WTC11 (cell line): ENCODE results near the gene GRM5. TPM values are rescaled to one million over a fixed set of nuclear protein-coding genes. Genes with fewer than 3 reads are reported as not detected.

Source experiments
- ATAC-seq: fragments of 200-7000 bp; cut with Tn5 transposase; 2 replicates; pipeline ENCODE4 v1.10.0; 2021; ENCODE audit warnings: mild to moderate bottlenecking, moderate library complexity
- CTCF ChIA-PET: fragments of 300-600 bp; sonication (Branson Sonifier 250); formaldehyde crosslinking; loops from one replicate; lab custom pipeline; 2021; ENCODE audit warnings: antibody characterized with exemption; lab: Charles Lee
- POLR2A ChIA-PET: fragments of 350-600 bp; sonication (Branson Sonifier 250); formaldehyde crosslinking; loops from one replicate; lab custom pipeline; 2021; ENCODE audit warnings: antibody characterized with exemption; lab: Charles Lee
- DNase-seq: peaks from one replicate; pipeline ENCODE4 v3.0.0; 2021; ENCODE audit warnings: low spot score
- H3K27ac Mint-ChIP-seq: 2 replicates; pipeline ENCODE4 v1.8.0; 2021; ENCODE audit warnings: mixed read lengths
- H3K27me3 Mint-ChIP-seq: 2 replicates; pipeline ENCODE4 v1.8.0; 2021; ENCODE audit warnings: low read depth, mild to moderate bottlenecking, moderate library complexity, mixed read lengths
- H3K36me3 Mint-ChIP-seq: 2 replicates; pipeline ENCODE4 v1.8.0; 2021; ENCODE audit warnings: mixed read lengths
- H3K4me1 Mint-ChIP-seq: 2 replicates; pipeline ENCODE4 v1.8.0; 2022; ENCODE audit warnings: mixed read lengths
- H3K4me3 Mint-ChIP-seq: 2 replicates; pipeline ENCODE4 v1.8.0; 2021; ENCODE audit warnings: mild to moderate bottlenecking, moderate library complexity, mixed read lengths
- H3K9me3 Mint-ChIP-seq: 2 replicates; pipeline ENCODE4 v1.8.0; 2021; ENCODE audit warnings: mixed read lengths
- ATF1 ChIP-seq: sonication (generic); formaldehyde crosslinking; IDR thresholded peaks from 2 replicates; pipeline ENCODE4 v1.8.1; 2023; ENCODE audit warnings: mild to moderate bottlenecking, moderate library complexity, missing genetic modification reagents
- CBFB ChIP-seq: sonication (generic); formaldehyde crosslinking; IDR thresholded peaks from 2 replicates; pipeline ENCODE4 v1.8.1; 2022; ENCODE audit warnings: mild to moderate bottlenecking, low read depth, missing genetic modification reagents
- CREM ChIP-seq: sonication (generic); formaldehyde crosslinking; IDR thresholded peaks from 2 replicates; pipeline ENCODE4 v1.8.1; 2022; ENCODE audit warnings: mild to moderate bottlenecking, missing genetic modification reagents, moderate library complexity
- E2F4 ChIP-seq: sonication (generic); formaldehyde crosslinking; IDR thresholded peaks from 2 replicates; pipeline ENCODE4 v1.8.1; 2022; ENCODE audit warnings: low read depth, mild to moderate bottlenecking, moderate library complexity, missing genetic modification reagents, borderline replicate concordance
- ELF4 ChIP-seq: sonication (generic); formaldehyde crosslinking; IDR thresholded peaks from 2 replicates; pipeline ENCODE4 v1.8.1; 2022; ENCODE audit warnings: low read depth, mild to moderate bottlenecking, moderate library complexity, missing genetic modification reagents
- EMX1 ChIP-seq: fragments of 250-450 bp; sonication (Bioruptor Pico); IDR thresholded peaks from 2 replicates; pipeline ENCODE4 v1.8.0; 2021; ENCODE audit warnings: mild to moderate bottlenecking
- IRF2 ChIP-seq: sonication (generic); formaldehyde crosslinking; IDR thresholded peaks from 2 replicates; pipeline ENCODE4 v1.8.0; 2022; ENCODE audit warnings: low read depth, missing genetic modification reagents, borderline replicate concordance
- JAZF1 ChIP-seq: fragments of 250-450 bp; sonication (Bioruptor Pico); IDR thresholded peaks from 2 replicates; pipeline ENCODE4 v1.9.0; 2021; ENCODE audit warnings: moderate library complexity, mild to moderate bottlenecking, inconsistent platforms
- JUN ChIP-seq: sonication (generic); formaldehyde crosslinking; IDR thresholded peaks from 2 replicates; pipeline ENCODE4 v1.8.0; 2023; ENCODE audit warnings: mild to moderate bottlenecking, missing genetic modification reagents
- MLX ChIP-seq: sonication (generic); formaldehyde crosslinking; IDR thresholded peaks from 2 replicates; pipeline ENCODE4 v1.8.1; 2023; ENCODE audit warnings: mild to moderate bottlenecking, missing genetic modification reagents, moderate library complexity
- NR2C2 ChIP-seq: sonication (generic); formaldehyde crosslinking; IDR thresholded peaks from 2 replicates; pipeline ENCODE4 v1.8.0; 2022; ENCODE audit warnings: mild to moderate bottlenecking, missing genetic modification reagents
- SOX15 ChIP-seq: fragments of 250-450 bp; sonication (Bioruptor Pico); IDR thresholded peaks from 2 replicates; pipeline ENCODE4 v1.9.0; 2021; ENCODE audit warnings: mild to moderate bottlenecking
- TP53 ChIP-seq: sonication (generic); formaldehyde crosslinking; IDR thresholded peaks from 2 replicates; pipeline ENCODE4 v1.8.1; 2023; ENCODE audit warnings: mild to moderate bottlenecking, missing genetic modification reagents
- ZNF138 ChIP-seq: sonication (generic); formaldehyde crosslinking; conservative IDR thresholded peaks from 2 replicates; pipeline ENCODE4 v1.8.1; 2022; ENCODE audit warnings: mild to moderate bottlenecking, moderate library complexity, missing genetic modification reagents
- ZNF263 ChIP-seq: sonication (generic); formaldehyde crosslinking; IDR thresholded peaks from 2 replicates; pipeline ENCODE4 v1.8.1; 2022; ENCODE audit warnings: low read depth, mild to moderate bottlenecking, moderate library complexity, missing genetic modification reagents
- ZNF396 ChIP-seq: fragments of 250-450 bp; sonication (Bioruptor Pico); IDR thresholded peaks from 2 replicates; pipeline ENCODE4 v1.8.0; 2021; ENCODE audit warnings: mild to moderate bottlenecking, moderate library complexity, borderline replicate concordance
- ZNF425 ChIP-seq: fragments of 250-450 bp; sonication (Bioruptor Pico); conservative IDR thresholded peaks from 2 replicates; pipeline ENCODE4 v1.9.0; 2021; ENCODE audit warnings: mild to moderate bottlenecking
- total RNA-seq: library from RNA; stranded (reverse); gene quantifications from 3 replicates; pipeline ENCODE4 v1.2.3, GENCODE V29; 2021
- TF ChIP-seq, protein P1 (sequence below): sonication (generic); formaldehyde crosslinking; IDR thresholded peaks from 2 replicates; pipeline ENCODE4 v1.8.0; 2022; ENCODE audit warnings: mild to moderate bottlenecking, missing genetic modification reagents
- TF ChIP-seq, protein P2 (sequence below): sonication (generic); formaldehyde crosslinking; conservative IDR thresholded peaks from 2 replicates; pipeline ENCODE4 v1.8.1; 2023; ENCODE audit warnings: mild to moderate bottlenecking, low read depth, missing genetic modification reagents, moderate library complexity
- TF ChIP-seq, protein P3 (sequence below): fragments of 250-450 bp; sonication (Bioruptor Pico); IDR thresholded peaks from 2 replicates; pipeline ENCODE4 v2.1.2; 2022; ENCODE audit warnings: mild to moderate bottlenecking, moderate library complexity

The GRM5 gene
- total RNA-seq, 1 experiment from 2014 or later, result 0.13 TPM

DNA sequence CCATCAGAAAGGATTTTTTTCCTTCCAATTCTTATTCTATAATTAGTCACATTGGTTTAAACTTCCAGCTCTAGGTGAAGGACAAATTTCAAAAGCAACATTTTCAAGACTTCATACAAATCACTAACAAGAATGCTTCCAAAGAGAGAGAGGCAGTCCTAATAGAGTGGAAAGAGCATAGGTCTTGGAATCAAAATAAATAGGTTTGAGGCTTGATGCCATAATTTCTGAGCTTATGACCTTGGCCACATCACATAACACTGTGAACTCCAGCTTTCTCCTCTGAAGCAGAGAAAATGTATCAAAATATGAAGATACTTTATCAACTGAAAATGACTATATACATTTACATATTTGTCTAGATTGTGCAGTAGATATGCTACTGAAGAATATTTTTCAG is 246.8 kb downstream of the GRM5 start:
- DNase-seq, result no peak
- H3K36me3 Mint-ChIP-seq, result no peaks in the 10 kb centered on the region; the same call in 1 of the 2 replicates
- TF ChIP-seq, protein P1, sequence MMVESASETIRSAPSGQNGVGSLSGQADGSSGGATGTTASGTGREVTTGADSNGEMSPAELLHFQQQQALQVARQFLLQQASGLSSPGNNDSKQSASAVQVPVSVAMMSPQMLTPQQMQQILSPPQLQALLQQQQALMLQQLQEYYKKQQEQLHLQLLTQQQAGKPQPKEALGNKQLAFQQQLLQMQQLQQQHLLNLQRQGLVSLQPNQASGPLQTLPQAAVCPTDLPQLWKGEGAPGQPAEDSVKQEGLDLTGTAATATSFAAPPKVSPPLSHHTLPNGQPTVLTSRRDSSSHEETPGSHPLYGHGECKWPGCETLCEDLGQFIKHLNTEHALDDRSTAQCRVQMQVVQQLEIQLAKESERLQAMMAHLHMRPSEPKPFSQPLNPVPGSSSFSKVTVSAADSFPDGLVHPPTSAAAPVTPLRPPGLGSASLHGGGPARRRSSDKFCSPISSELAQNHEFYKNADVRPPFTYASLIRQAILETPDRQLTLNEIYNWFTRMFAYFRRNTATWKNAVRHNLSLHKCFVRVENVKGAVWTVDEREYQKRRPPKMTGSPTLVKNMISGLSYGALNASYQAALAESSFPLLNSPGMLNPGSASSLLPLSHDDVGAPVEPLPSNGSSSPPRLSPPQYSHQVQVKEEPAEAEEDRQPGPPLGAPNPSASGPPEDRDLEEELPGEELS (CRISPR knock-in tag), result no peak
- TF ChIP-seq CBFB (CRISPR knock-in tag), result no peak
- no peak for TF ChIP-seq CREM
- no peak for TF ChIP-seq SOX15 (CRISPR knock-in tag)
- H3K4me1 Mint-ChIP-seq, result peaks cover 11% of the 10 kb centered on the region
- ChIA-PET POLR2A (no interaction called here), CTCF (no interaction called here)
- no peaks in the 10 kb centered on the region for H3K27me3 Mint-ChIP-seq
- H3K9me3 Mint-ChIP-seq, result peaks cover 8% of the 10 kb centered on the region
- no peak overlapping the region for H3K4me3 Mint-ChIP-seq
- no peak overlapping the region for H3K27ac Mint-ChIP-seq
- no peak for ATAC-seq

- Mint-ChIP-seq H3K4me3 (no peak overlapping the region), H3K4me1 (peaks cover 15% of the 10 kb centered on the region), H3K27ac (no peak overlapping the region), H3K36me3 (no peaks in the 10 kb centered on the region; the same call in 1 of the 2 replicates), H3K9me3 (peaks cover 8% of the 10 kb centered on the region), H3K27me3 (no peaks in the 10 kb centered on the region)
- ATAC-seq (no peak), DNase-seq (no peak)
- TF ChIP-seq ZNF396 (no peak), MLX (no peak), ATF1 (CRISPR knock-in tag) (no peak), NR2C2 (CRISPR knock-in tag) (no peak), IRF2 (no peak), ZNF263 (CRISPR knock-in tag) (no peak), EMX1 (CRISPR knock-in tag) (no peak), JUN (CRISPR knock-in tag) (no peak), ELF4 (CRISPR knock-in tag) (no peak), E2F4 (CRISPR knock-in tag) (no peak)
- TF ChIP-seq, protein P2, sequence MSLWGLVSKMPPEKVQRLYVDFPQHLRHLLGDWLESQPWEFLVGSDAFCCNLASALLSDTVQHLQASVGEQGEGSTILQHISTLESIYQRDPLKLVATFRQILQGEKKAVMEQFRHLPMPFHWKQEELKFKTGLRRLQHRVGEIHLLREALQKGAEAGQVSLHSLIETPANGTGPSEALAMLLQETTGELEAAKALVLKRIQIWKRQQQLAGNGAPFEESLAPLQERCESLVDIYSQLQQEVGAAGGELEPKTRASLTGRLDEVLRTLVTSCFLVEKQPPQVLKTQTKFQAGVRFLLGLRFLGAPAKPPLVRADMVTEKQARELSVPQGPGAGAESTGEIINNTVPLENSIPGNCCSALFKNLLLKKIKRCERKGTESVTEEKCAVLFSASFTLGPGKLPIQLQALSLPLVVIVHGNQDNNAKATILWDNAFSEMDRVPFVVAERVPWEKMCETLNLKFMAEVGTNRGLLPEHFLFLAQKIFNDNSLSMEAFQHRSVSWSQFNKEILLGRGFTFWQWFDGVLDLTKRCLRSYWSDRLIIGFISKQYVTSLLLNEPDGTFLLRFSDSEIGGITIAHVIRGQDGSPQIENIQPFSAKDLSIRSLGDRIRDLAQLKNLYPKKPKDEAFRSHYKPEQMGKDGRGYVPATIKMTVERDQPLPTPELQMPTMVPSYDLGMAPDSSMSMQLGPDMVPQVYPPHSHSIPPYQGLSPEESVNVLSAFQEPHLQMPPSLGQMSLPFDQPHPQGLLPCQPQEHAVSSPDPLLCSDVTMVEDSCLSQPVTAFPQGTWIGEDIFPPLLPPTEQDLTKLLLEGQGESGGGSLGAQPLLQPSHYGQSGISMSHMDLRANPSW (CRISPR knock-in tag), result no peak
- TF ChIP-seq, protein P3, sequence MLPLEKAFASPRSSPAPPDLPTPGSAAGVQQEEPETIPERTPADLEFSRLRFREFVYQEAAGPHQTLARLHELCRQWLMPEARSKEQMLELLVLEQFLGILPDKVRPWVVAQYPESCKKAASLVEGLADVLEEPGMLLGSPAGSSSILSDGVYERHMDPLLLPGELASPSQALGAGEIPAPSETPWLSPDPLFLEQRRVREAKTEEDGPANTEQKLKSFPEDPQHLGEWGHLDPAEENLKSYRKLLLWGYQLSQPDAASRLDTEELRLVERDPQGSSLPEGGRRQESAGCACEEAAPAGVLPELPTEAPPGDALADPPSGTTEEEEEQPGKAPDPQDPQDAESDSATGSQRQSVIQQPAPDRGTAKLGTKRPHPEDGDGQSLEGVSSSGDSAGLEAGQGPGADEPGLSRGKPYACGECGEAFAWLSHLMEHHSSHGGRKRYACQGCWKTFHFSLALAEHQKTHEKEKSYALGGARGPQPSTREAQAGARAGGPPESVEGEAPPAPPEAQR, result no peak
- CTCF ChIA-PET, result no interaction called here
- POLR2A ChIA-PET, result no interaction called here
These were observed 250.3 kb downstream of the GRM5 start for GRCh38 chr11:88815505-88815904.

DNA sequence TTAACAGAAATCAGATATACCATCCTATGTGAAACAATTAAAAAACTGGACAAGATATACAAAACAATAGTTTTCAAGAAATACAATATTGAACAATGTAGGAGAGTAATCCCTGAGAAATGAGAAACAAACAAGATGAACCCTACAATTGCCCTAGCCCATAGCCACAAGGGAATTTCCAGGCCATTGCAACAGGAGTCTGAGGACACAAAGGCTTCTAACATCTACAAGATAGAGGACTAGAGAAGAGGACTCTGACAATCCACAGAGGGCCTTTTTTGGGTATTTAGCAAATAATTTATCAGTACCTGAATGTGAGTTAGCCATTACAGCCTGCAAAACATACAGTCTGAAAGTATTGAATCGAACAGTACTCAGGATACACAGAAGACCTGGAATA is 251.7 kb downstream of the GRM5 start:
- Mint-ChIP-seq H3K4me1 (peaks cover 15% of the 10 kb centered on the region), H3K4me3 (no peak overlapping the region), H3K27ac (no peak overlapping the region), H3K36me3 (no peaks in the 10 kb centered on the region; the same call in 1 of the 2 replicates), H3K9me3 (peaks cover 8% of the 10 kb centered on the region), H3K27me3 (no peaks in the 10 kb centered on the region)
- ATAC-seq, result no peak
- ChIA-PET POLR2A (no interaction called here), CTCF (no interaction called here)
- no peak for DNase-seq
- TF ChIP-seq, protein P3, result no peak
- TF ChIP-seq ZNF425 (CRISPR knock-in tag) (no peak), MLX (no peak), JUN (CRISPR knock-in tag) (no peak), ZNF138 (CRISPR knock-in tag) (no peak), TP53 (CRISPR knock-in tag) (no peak), JAZF1 (no peak)
